Stimulated activated CD4-positive, alpha-beta T cell treated with anti-CD3 and anti-CD28 coated beads, Interleukin-2, amount 100 ng/mL, for 24 hours (primary cell): ENCODE results near the gene SUSD5.
A peak's percentile ranks its signal among the peaks of the same experiment; 100 is the strongest.

ENCODE experiments used
- DNase-seq, 2 donors: peaks; one replicate each; pipeline ENCODE4 v3.0.0-alpha.2; 2020

The SUSD5 gene

DNA sequence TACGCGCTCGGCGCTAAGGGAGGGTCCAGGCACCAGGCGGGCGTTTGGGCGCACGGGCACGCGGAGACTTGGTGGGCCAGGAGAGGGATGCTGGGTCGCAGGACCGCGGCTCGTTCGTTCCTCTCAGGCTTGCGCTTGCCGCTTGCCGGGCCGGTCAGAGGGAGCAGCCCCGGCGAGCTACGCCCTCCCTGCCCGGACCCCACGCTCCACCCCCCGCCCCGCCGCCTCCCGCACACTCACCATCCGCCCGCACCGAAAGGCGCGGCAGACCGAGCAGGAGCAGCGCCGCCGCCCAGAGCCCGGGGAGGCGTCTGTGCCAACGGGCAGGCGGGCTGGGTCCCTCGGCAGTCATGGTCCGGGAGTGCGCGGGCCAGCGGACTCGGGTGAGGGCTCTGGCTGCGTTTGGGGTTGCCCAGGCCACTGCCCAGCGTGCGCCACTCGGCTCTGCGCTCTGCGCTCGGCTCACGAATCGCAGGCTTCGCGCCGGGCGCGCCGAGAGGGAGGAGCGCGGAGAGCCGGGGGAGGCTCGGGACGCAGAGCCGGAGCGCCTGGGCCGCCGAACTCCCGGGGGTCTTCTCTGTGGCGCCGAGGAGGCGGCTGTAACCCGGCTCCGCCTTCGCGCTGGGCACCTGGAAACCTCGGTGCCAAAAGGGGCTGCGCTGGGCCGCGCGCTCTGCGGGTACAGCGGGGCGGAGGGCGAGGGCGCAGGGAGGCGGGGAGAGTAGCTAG is at the start of gene SUSD5:
TSS of gene SUSD5 (minus strand) at position 365 of the 729 bp plus-strand sequence. CDS start at position 352, 13 bp downstream.
- DNase-seq = peak in 1 of 2 donors; percentile 10

DNA sequence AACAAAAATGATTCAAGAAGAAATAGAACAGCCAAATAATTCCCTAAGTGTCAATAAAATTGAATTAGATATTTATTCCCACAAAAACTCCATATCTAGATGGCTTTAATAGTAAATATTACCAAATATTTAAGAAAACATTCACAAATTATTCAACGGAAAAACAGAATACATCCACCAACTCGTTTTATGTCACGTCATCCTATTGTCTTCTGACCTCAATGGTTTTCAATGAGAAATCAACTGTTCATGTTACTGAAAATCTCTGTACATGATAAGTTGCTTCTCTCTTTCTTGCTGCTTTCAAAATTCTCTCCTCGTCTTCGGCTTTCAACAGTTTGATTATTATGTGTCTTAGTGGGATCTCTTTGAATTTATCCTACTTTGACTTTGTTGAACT is 41.5 kb upstream of the SUSD5 start:
- no peak for DNase-seq

GRCh38 chr3:33256249-33256648 is 37.6 kb upstream of the SUSD5 start:
- DNase-seq = no peak

- no peak for DNase-seq
These were observed 32.1 kb upstream of the SUSD5 start for GRCh38 chr3:33250712-33251111.

DNA sequence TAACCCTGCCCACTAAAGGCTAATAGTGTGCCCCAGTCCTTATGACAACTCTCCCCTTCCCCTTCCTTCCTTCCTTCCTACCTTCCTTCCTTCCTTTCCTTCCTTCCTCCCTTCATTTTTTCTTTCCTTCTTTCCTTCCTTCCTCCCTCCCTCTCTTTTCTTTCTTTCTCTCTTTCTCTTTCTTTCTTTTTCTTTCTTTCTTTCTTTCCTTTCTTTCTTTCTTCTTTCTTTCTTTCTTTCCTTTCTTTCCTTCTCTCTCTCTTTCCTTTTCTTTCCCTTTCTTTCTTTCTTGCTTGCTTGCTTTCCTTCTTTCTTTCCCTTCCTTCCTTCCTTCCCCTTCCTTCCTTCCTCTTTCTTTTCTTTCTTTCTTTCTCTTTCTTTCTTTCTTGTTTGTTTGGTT is 28.2 kb upstream of the SUSD5 start:
- no peak for DNase-seq

DNA sequence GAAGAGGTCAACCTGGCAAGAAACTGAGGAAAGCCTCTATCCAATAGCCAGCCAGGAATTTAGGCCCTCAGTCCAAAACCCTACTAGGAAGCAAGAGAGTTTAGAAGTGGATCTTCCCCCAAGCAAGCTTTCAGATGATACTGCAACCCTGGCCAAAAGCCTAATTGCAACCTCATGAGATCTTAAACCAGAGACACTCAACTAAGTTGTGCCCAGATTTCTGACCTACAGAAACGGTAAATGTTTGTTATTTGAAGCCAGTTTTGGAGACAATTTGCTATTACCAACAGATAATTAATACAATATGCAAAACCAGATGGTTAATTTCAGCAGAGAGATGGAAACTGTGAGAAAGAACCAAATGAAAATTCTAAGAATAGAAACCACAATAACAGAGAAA is 21.7 kb upstream of the SUSD5 start:
- no peak for DNase-seq

- no peak for DNase-seq
These were observed 20.3 kb upstream of the SUSD5 start for GRCh38 chr3:33238923-33239322.

GRCh38 chr3:33237439-33237838 is 18.8 kb upstream of the SUSD5 start:
- DNase-seq = no peak

GRCh38 chr3:33236005-33236404 is 17.4 kb upstream of the SUSD5 start:
- no peak for DNase-seq

DNA sequence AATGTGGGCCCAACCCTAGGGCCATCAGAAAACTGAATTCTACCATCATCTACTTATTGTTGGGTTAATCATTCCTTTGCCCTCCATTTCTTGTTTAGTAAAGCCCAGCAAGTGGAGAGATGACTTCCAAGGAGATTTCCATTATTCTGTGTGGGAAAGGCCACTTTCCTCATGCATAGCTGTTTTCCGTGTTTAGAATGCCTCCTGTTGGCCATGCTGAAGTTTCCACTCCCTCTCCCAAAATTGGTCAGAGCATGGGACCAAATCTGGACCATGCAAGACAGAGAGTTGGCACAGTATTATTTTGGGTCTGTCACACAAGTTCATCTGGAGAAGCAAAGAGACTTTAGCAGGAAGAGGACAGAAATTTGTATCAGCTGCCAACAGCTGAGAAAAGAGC is 15.3 kb upstream of the SUSD5 start:
- no peak for DNase-seq

DNA sequence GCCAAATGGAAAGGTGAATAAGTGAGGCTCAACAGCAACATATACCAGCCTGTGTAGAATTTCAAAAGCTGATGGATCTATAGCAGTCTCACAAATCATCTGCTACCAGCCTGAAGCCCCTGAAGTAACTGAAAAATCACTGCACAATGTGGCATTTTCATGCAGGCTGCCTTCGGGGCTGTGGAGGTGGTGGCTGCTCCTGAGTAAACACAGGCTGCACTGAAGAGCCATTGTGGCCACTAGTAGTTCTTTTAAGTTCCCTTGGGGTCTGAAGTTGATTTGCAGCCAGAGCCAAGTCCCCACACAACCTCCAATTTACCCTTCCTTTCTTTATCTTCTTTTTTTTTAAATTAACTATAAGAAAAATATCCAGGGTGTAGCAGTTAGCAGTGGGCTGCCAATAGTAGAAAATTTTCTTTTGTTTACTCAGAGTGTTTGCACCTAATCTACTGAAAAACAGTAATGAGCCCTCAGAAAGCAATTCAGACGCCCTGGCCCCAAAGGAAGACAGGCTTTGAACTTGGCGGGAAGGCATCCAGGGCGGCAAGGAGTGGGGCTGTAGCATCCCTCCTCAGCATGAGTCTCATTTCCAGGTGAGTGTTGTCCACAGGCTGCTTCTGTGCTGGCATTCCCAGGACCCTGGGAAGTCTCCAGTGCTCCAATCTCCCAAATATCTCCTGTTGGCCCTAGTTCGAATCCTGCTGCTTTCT is 13.3 kb upstream of the SUSD5 start:
- no peak for DNase-seq

- no peak for DNase-seq
These were observed 11.3 kb upstream of the SUSD5 start for GRCh38 chr3:33229947-33230346.

- no peak for DNase-seq
These were observed 10.5 kb upstream of the SUSD5 start for GRCh38 chr3:33229066-33229465.

DNA sequence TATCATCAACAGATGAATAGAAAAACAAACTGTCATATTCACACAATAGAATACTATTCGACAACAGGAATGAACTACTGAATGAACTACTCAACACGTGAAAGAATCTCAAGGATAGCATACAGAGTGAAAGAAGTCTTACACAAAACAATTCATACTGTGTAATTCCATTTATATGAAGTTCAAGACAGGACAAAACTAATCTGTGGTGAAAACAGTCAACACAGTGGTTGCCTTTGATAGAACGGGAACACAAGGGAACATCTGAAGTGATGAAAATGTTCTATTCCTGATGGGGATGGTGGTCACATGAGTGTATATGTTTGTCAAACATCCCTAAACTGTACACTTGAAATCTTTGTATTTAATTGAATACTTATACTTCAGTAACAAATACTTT is 2.6 kb upstream of the SUSD5 start:
- no peak for DNase-seq

DNA sequence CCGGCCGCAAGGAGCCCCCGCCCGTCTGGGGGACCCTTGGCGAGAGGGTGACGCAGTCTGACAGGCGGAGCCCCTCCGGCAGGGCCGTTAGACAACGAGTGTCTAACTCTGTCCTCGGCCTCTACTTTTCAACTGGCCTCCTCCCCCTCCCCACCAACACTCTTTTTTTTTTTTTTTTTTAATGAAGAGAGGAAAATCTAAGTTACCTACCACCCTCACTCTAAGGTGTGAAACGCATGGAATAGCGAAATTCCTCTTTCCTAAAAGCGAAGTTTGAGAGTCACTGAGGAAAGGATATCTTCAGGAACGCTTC is 521 bp upstream of the SUSD5 start:
- DNase-seq = no peak

GRCh38 chr3:33217866-33218445 is 654 bp downstream of the SUSD5 start:
- no peak for DNase-seq

DNA sequence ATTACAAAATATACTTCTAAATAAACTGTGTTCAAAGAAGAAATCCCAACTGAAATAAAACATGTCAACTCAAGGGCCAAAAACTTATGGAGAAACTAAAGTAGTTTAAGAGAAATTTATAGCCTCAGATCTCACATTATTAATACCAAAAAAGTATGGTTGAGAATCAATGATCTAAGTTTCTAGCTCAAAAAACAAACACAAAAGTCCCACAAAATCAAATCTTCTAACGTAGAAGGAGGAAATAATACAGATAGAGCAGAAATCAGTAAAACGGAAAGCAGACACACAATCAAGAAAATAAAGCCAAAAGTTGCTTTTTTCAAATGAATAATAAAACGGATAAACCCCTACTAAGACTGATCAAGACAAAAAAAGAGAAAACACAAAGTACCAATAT is 2.9 kb downstream of the SUSD5 start:
- no peak for DNase-seq

DNA sequence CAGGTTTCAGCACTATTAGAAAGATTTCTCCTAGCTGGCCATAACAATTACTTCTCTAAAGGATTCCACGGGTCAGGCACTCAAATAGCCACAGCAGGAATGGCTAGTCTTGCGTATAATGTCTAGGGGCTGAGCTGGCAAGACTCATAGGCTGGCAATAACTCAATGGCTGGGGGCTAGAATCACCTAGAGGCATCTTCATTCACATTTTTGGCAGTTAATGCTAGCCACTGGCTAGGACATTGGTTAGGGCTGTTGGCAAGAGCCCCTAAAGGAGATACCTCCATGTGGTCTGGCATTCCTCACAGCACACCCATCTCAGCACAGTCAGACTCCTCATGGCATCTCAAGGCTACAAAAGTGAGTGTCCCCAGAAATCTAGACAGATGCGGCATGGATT is 6.2 kb downstream of the SUSD5 start:
- no peak for DNase-seq

DNA sequence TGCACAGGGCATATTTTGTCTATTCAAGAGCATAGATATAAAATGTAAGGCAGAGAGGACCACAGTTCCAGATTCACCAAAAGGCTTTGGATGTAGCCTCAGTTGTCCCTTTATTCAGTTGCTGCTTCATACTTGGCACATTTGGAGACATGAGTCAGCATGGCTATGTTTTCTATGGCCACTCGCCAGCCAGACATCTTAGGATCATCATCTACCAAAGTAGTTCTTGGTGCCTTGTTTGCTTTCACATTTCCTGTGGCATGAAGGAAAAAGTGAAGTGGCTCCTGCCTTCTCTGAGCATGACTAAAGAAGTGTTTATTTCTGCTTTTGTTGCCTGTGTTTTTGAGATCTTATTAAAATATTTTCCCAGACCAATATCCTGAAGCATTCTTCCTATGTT is 7.2 kb downstream of the SUSD5 start:
- DNase-seq = no peak

- DNase-seq = no peak
These were observed 9.3 kb downstream of the SUSD5 start for GRCh38 chr3:33209357-33209756.

GRCh38 chr3:33202711-33203457 is 15.7 kb downstream of the SUSD5 start:
- DNase-seq = no peak

GRCh38 chr3:33201195-33201594 is 17.4 kb downstream of the SUSD5 start:
- DNase-seq = no peak

DNA sequence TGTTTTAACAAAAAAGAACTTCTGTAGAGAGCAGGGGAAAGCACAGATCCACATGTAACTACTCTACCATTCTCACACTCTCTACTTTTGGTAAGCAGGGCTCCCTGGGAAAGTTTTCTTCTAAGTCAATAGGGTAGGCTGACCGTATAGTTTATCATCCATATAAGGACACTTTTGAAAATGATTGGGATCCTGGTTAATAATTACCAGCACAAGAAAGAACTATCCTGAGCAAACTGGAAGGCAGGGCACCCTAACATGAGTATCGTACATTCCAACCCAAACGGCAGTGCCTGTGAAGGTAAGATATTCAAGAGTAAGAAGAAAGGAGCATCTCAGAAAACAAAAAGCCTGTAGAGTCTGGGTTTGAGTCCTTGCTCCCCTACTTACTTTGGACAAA is 22.1 kb downstream of the SUSD5 start:
- DNase-seq = no peak

GRCh38 chr3:33194303-33194702 is 24.3 kb downstream of the SUSD5 start:
- no peak for DNase-seq
